ENCODE measurements around the gene RABGAP1. TPM values are rescaled to one million over a fixed set of nuclear protein-coding genes. Genes with fewer than 3 reads are reported as not detected.

RABGAP1 gene
- total RNA-seq, 3 donors from 2014 or later (not counting 1 experiment from before 2014, with no cell fraction given), result 37.4 to 49.2 (median 43.0) TPM

DNA sequence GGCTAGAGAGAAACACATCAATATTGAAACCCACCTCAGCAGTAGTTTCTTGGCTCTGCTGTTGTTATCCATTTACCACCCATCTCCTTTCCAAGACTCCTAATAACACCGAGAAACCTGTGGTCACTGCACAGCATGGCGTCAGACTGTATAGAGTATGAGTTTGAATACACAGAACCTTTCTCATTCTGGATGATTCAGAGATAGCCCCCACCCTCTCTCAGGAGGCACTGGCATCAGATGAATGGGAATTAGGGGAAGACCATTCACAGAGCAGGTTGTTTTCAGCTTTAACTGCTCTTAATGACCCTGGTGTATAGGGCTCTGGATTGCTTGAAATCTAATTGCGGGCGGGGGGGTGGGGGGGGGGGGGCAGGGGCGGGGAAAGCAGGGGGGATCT lies 179.3 kb downstream of the RABGAP1 start:
- no CpG with 5 or more reads among the region's 5 CpGs for WGBS (ENCODE audit: insufficient coverage)
- intact Hi-C loops (cut with micrococcal nuclease), result no loop called here
- ATAC-seq, result no peak

DNA sequence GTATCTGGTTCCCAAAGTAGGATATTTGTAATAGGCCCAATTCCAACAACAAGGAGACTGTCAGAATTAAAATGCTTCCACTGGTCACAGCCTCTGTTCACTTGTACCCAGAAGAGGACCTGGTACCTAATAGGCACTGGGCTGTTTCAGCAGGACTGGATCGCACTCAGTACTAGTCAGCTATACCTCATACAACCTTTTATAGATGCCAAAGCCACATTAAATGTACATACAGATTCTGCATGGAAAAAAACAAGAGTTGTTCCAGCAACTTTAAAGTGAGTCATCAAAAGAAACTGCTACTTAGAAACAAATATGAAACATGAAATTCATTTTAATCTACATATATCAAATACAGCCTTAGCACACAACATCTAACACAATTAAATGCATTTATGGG lies 180.1 kb downstream of the RABGAP1 start:
- 94% methylated on average over 1 of the region's 1 CpG for WGBS (ENCODE audit: insufficient coverage)
- Histone ChIP-seq H3K4me1 (ENCODE audit: control insufficient read depth, insufficient read depth, low read length) (no peaks in the 10 kb centered on the region), H3K36me3 (ENCODE audit: control insufficient read depth, insufficient read depth, low read length) (no peaks in the 10 kb centered on the region), H3K9me3 (ENCODE audit: control insufficient read depth, insufficient read depth, low read length) (no peaks in the 10 kb centered on the region), H3K4me3 (ENCODE audit: low read length) (no peak overlapping the region), H3K27ac (ENCODE audit: low read length) (no peak overlapping the region), H3K27me3 (ENCODE audit: control insufficient read depth, insufficient read depth, low read length) (no peaks in the 10 kb centered on the region)
- no peaks in the 10 kb centered on the region for H3K27me3 Mint-ChIP-seq (ENCODE audit: low read depth in 2 of 2)
- no peak overlapping the region for H3K27ac Mint-ChIP-seq
- intact Hi-C loops (cut with micrococcal nuclease), result no loop called here
- DNase-seq (no peak), ATAC-seq (no peak)
- H3K4me3 Mint-ChIP-seq, result no peak overlapping the region
- no peaks in the 10 kb centered on the region for H3K36me3 Mint-ChIP-seq
- no peak for TF ChIP-seq CTCF (IDR thresholded peaks at IDR 0.05)
- no peaks in the 10 kb centered on the region for H3K9me3 Mint-ChIP-seq
- no peaks in the 10 kb centered on the region for H3K4me1 Mint-ChIP-seq

More for the DNA sequence above, 179.3 kb downstream of the RABGAP1 start:
- Histone ChIP-seq H3K27ac (ENCODE audit: low read length) (no peak overlapping the region), H3K4me3 (ENCODE audit: low read length) (no peak overlapping the region), H3K36me3 (ENCODE audit: control insufficient read depth, insufficient read depth, low read length) (no peaks in the 10 kb centered on the region), H3K27me3 (ENCODE audit: control insufficient read depth, insufficient read depth, low read length) (no peaks in the 10 kb centered on the region), H3K4me1 (ENCODE audit: control insufficient read depth, insufficient read depth, low read length) (no peaks in the 10 kb centered on the region), H3K9me3 (ENCODE audit: control insufficient read depth, insufficient read depth, low read length) (no peaks in the 10 kb centered on the region)
- no peak for DNase-seq
- H3K36me3 Mint-ChIP-seq, result no peaks in the 10 kb centered on the region
- H3K27me3 Mint-ChIP-seq (ENCODE audit: low read depth in 2 of 2), result no peaks in the 10 kb centered on the region
- TF ChIP-seq CTCF (IDR thresholded peaks at IDR 0.05), result no peak
- H3K4me3 Mint-ChIP-seq, result no peak overlapping the region
- H3K27ac Mint-ChIP-seq, result no peak overlapping the region
- H3K4me1 Mint-ChIP-seq, result no peaks in the 10 kb centered on the region
- no peaks in the 10 kb centered on the region for H3K9me3 Mint-ChIP-seq

DNA sequence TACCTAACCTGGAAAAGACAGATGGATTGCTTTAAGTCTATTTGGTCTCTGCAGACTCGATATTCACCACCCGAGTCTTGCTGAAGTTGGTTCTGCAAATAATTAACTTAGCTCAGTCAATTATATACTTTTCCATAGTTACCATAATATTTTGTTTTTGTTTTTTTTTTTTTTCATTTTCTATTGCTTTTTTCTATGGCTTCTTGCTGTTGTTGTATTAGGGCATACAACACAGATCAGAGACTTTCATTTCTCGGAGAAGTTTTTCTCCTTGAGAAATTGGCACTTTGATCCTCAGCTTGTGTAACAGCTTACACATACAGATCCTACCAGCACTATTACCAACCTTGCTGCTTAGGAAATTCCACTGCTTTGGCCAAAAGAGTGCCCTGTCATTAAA lies 180.6 kb downstream of the RABGAP1 start:
- no peak for TF ChIP-seq CTCF (IDR thresholded peaks at IDR 0.05)
- Mint-ChIP-seq H3K4me3 (no peak overlapping the region), H3K27ac (no peak overlapping the region), H3K4me1 (no peaks in the 10 kb centered on the region), H3K27me3 (ENCODE audit: low read depth in 2 of 2) (no peaks in the 10 kb centered on the region), H3K36me3 (no peaks in the 10 kb centered on the region), H3K9me3 (no peaks in the 10 kb centered on the region)
- H3K36me3 ChIP-seq (ENCODE audit: control insufficient read depth, insufficient read depth, low read length), result no peaks in the 10 kb centered on the region
- H3K27ac ChIP-seq (ENCODE audit: low read length), result no peak overlapping the region
- no peak overlapping the region for H3K4me3 ChIP-seq (ENCODE audit: low read length)
- 100% methylated on average over 1 of the region's 3 CpGs for WGBS (ENCODE audit: insufficient coverage)
- no peak for ATAC-seq
- no peaks in the 10 kb centered on the region for H3K9me3 ChIP-seq (ENCODE audit: control insufficient read depth, insufficient read depth, low read length)
- H3K4me1 ChIP-seq (ENCODE audit: control insufficient read depth, insufficient read depth, low read length), result no peaks in the 10 kb centered on the region
- DNase-seq, result no peak
- no peaks in the 10 kb centered on the region for H3K27me3 ChIP-seq (ENCODE audit: control insufficient read depth, insufficient read depth, low read length)
- intact Hi-C loops (cut with micrococcal nuclease), result no loop called here

GRCh38 chr9:123127512-123128075 lies 186.8 kb downstream of the RABGAP1 start:
- no peak overlapping the region for H3K27ac ChIP-seq (ENCODE audit: low read length)

More at GRCh38 chr9:123127512-123128075, 186.8 kb downstream of the RABGAP1 start:
- Histone ChIP-seq H3K4me1 (ENCODE audit: control insufficient read depth, insufficient read depth, low read length) (no peaks in the 10 kb centered on the region), H3K9me3 (ENCODE audit: control insufficient read depth, insufficient read depth, low read length) (no peaks in the 10 kb centered on the region), H3K36me3 (ENCODE audit: control insufficient read depth, insufficient read depth, low read length) (peaks cover 7% of the 10 kb centered on the region), H3K27me3 (ENCODE audit: control insufficient read depth, insufficient read depth, low read length) (no peaks in the 10 kb centered on the region), H3K4me3 (ENCODE audit: low read length) (no peak overlapping the region)
- WGBS (ENCODE audit: insufficient coverage), result 81% methylated on average over 2 of the region's 3 CpGs
- H3K4me1 Mint-ChIP-seq, result no peaks in the 10 kb centered on the region
- no peak overlapping the region for H3K4me3 Mint-ChIP-seq
- ATAC-seq (no peak), DNase-seq (no peak)
- intact Hi-C loops (cut with micrococcal nuclease), result no loop called here
- no peaks in the 10 kb centered on the region for H3K9me3 Mint-ChIP-seq
- no peak overlapping the region for H3K27ac Mint-ChIP-seq
- no peak for TF ChIP-seq CTCF (IDR thresholded peaks at IDR 0.05)
- no peaks in the 10 kb centered on the region for H3K36me3 Mint-ChIP-seq
- H3K27me3 Mint-ChIP-seq (ENCODE audit: low read depth in 2 of 2), result no peaks in the 10 kb centered on the region
